Activated gamma-delta T cell (primary cell): ENCODE measurements around the gene RAET1L.
"Not testable (repeated sequence)": the region's sequence is repeated elsewhere in the genome, so short reads cannot be mapped to it uniquely, and the experiment has no call there.

ENCODE experiments used
- DNase-seq: peaks from one replicate; lab custom pipeline; 2025; lab: John Stamatoyannopoulos, UW
- total RNA-seq, 2 donors: gene quantifications; one replicate each; lab custom pipeline; 2026; lab: John Stamatoyannopoulos, UW

RAET1L gene
- total RNA-seq = 0 reads per million in 2 donors

GRCh38 chr6:150025201-150025917, at the start of gene RAET1L:
Gene RAET1L, minus strand, starts transcription at chr6:150025532. Its CDS starts 61 bp downstream, at chr6:150025471.
- DNase-seq = no peak

GRCh38 chr6:150075034-150075421, 49.7 kb upstream of the RAET1L start:
- DNase-seq = no peak

GRCh38 chr6:150074396-150075033, 49.2 kb upstream of the RAET1L start:
- DNase-seq = not testable (repeated sequence)

- peak; percentile 20 for DNase-seq
These were observed 46.9 kb upstream of the RAET1L start for GRCh38 chr6:150072201-150072600.

- DNase-seq = no peak
These were observed 45.0 kb upstream of the RAET1L start for GRCh38 chr6:150070236-150070818.

- DNase-seq = no peak
These were observed 44.4 kb upstream of the RAET1L start for GRCh38 chr6:150069706-150070105.

GRCh38 chr6:150068720-150069648, 43.7 kb upstream of the RAET1L start, which contains the start of gene ULBP3:
Gene ULBP3, minus strand, starts transcription at chr6:150069121. Its CDS starts 55 bp downstream, at chr6:150069066.
- DNase-seq = peak; percentile 50

- no peak for DNase-seq
These were observed 42.8 kb upstream of the RAET1L start for GRCh38 chr6:150068151-150068550.

GRCh38 chr6:150065083-150065482, 39.8 kb upstream of the RAET1L start:
- no peak for DNase-seq

GRCh38 chr6:150063640-150064039, 38.3 kb upstream of the RAET1L start:
- DNase-seq = no peak

- not testable (repeated sequence) for DNase-seq
These were observed 34.6 kb upstream of the RAET1L start for GRCh38 chr6:150059973-150060372.

GRCh38 chr6:150058986-150059385, 33.7 kb upstream of the RAET1L start:
- no peak for DNase-seq

GRCh38 chr6:150058231-150058792, 33.0 kb upstream of the RAET1L start:
- no peak for DNase-seq

GRCh38 chr6:150057501-150057951, 32.2 kb upstream of the RAET1L start:
- DNase-seq = no peak

- no peak for DNase-seq
These were observed 31.6 kb upstream of the RAET1L start for GRCh38 chr6:150056916-150057315.

GRCh38 chr6:150056156-150056555, 30.8 kb upstream of the RAET1L start:
- DNase-seq = no peak

GRCh38 chr6:150055131-150055530, 29.8 kb upstream of the RAET1L start:
- DNase-seq = no peak

- DNase-seq = no peak
These were observed 28.1 kb upstream of the RAET1L start for GRCh38 chr6:150053450-150053849.

- no peak for DNase-seq
These were observed 25.5 kb upstream of the RAET1L start for GRCh38 chr6:150050846-150051245.

- DNase-seq = no peak
These were observed 22.8 kb upstream of the RAET1L start for GRCh38 chr6:150048099-150048498.

- no peak for DNase-seq
These were observed 21.6 kb upstream of the RAET1L start for GRCh38 chr6:150046943-150047342.
